ENCODE results near the gene GFPT2. TPM values are rescaled to one million over a fixed set of nuclear protein-coding genes. Genes with fewer than 3 reads are reported as not detected.

The GFPT2 gene
- total and polyA plus RNA-seq, 2 of the 4 experiments (the other 2 are of a cell fraction), result 20.3 to 20.8 TPM

GRCh38 chr5:180324601-180324950 is 28.6 kb downstream of the GFPT2 start:
- in situ Hi-C loops (cut with MboI; ENCODE audit: low sequenced_read_pairs), result no loop called here
- Histone ChIP-seq H3K9ac (ENCODE audit: low read depth, low read length) (no peak overlapping the region), H4K91ac (ENCODE audit: insufficient read depth, low read depth, low read length) (no peak overlapping the region), H2BK20ac (ENCODE audit: low read depth, low read length) (no peak overlapping the region), H3K27ac (ENCODE audit: insufficient read depth, low read length) (no peak overlapping the region), H3K79me1 (ENCODE audit: low read depth in 1 of 2, low read length in 2 of 2) (no peaks in the 10 kb centered on the region; a peak in 1 of 4 replicates), H2AFZ (replicated peaks; ENCODE audit: low read length, poor library complexity) (no peak overlapping the region), H2BK5ac (ENCODE audit: low read depth, low read length, poor library complexity, severe bottlenecking) (no peak overlapping the region), H2BK120ac (ENCODE audit: low read depth, low read length) (no peak overlapping the region), H3K9me1 (ENCODE audit: insufficient read depth, low read length) (0 out of 2 replicates have a peak, but pooled peaks cover 4% of the 10 kb centered on the region), H3K27me3 (ENCODE audit: control insufficient read depth, insufficient read depth, low read length) (no peaks in the 10 kb centered on the region), H3K36me3 (ENCODE audit: control insufficient read depth, insufficient read depth, low read length) (peaks cover 1% of the 10 kb centered on the region), H4K8ac (ENCODE audit: low read depth in 2 of 2, low read length in 2 of 2) (no peak overlapping the region), H3K4me3 (ENCODE audit: insufficient read depth, low read depth, low read length) (no peak overlapping the region), H3K4ac (ENCODE audit: low read depth, low read length) (no peak overlapping the region), H3K4me1 (ENCODE audit: control insufficient read depth, insufficient read depth, low read length) (peaks cover 5% of the 10 kb centered on the region; the same call in 1 of the 2 replicates), H4K5ac (ENCODE audit: low read depth, low read length) (no peak overlapping the region), H3K23ac (ENCODE audit: low read depth, low read length) (no peak overlapping the region), H3K4me2 (ENCODE audit: low read depth, low read length) (no peak overlapping the region), H2BK15ac (ENCODE audit: low read depth, low read length) (no peak overlapping the region), H4K20me1 (ENCODE audit: insufficient read depth, low read length) (peaks cover 3% of the 10 kb centered on the region), H2AK5ac (ENCODE audit: low read depth, low read length) (no peak overlapping the region), H3K56ac (ENCODE audit: extremely low read depth, insufficient read depth, low read length) (no peak overlapping the region), H3K18ac (ENCODE audit: low read depth, low read length) (no peak overlapping the region), H3K14ac (replicated peaks; ENCODE audit: low read depth, low read length) (no peak overlapping the region), H2AK9ac (replicated peaks; ENCODE audit: low read depth, low read length, poor library complexity) (no peak overlapping the region), H3K9me3 (ENCODE audit: control insufficient read depth, insufficient read depth, low read length) (no peaks in the 10 kb centered on the region)
- ChIA-PET POLR2A (ENCODE audit: unreplicated experiment) (no interaction called here), CTCF (interaction anchor here (0.8 to 1.2 kb wide), 2 partner anchors 9 to 31 kb away, joined by 4 to 6 read pairs; no protein-coding TSS in a partner anchor)
- BruUV-seq (replicated peaks), result no TSS peak
- dilution Hi-C loops (cut with HindIII; ENCODE audit: low sequenced_read_pairs, unreplicated experiment), result no loop called here
- ATAC-seq (ENCODE audit: low read depth) (peak; percentile 33; the same call in 1 of the 2 replicates), DNase-seq (no peak)
- intact Hi-C loops (cut with micrococcal nuclease), result no loop called here
- no peak for TF ChIP-seq RFX5 (IDR thresholded peaks at IDR 0.05; ENCODE audit: low read depth, low read length)
- TF ChIP-seq NFE2L2 (IDR thresholded peaks at IDR 0.05; ENCODE audit: low read depth, low read length), result no peak
- no peak for TF ChIP-seq USF2 (IDR thresholded peaks at IDR 0.05; ENCODE audit: low read depth, low read length)
- TF ChIP-seq POLR2A (IDR thresholded peaks at IDR 0.05; ENCODE audit: low read depth, low read length), result no peak
- TF ChIP-seq, protein P1, sequence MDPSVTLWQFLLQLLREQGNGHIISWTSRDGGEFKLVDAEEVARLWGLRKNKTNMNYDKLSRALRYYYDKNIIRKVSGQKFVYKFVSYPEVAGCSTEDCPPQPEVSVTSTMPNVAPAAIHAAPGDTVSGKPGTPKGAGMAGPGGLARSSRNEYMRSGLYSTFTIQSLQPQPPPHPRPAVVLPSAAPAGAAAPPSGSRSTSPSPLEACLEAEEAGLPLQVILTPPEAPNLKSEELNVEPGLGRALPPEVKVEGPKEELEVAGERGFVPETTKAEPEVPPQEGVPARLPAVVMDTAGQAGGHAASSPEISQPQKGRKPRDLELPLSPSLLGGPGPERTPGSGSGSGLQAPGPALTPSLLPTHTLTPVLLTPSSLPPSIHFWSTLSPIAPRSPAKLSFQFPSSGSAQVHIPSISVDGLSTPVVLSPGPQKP (IDR thresholded peaks at IDR 0.05; ENCODE audit: borderline replicate concordance, low read depth, low read length), result no peak
- TF ChIP-seq FOS (IDR thresholded peaks at IDR 0.05; ENCODE audit: low read depth, low read length), result no peak
- no peak for TF ChIP-seq BHLHE40 (IDR thresholded peaks at IDR 0.05; ENCODE audit: low read depth, low read length)
- no peak for TF ChIP-seq MAFK (IDR thresholded peaks at IDR 0.05; ENCODE audit: low read depth, low read length)
- no peak for TF ChIP-seq SMC3 (IDR thresholded peaks at IDR 0.05; ENCODE audit: low read depth, low read length)
- TF ChIP-seq, protein P2, sequence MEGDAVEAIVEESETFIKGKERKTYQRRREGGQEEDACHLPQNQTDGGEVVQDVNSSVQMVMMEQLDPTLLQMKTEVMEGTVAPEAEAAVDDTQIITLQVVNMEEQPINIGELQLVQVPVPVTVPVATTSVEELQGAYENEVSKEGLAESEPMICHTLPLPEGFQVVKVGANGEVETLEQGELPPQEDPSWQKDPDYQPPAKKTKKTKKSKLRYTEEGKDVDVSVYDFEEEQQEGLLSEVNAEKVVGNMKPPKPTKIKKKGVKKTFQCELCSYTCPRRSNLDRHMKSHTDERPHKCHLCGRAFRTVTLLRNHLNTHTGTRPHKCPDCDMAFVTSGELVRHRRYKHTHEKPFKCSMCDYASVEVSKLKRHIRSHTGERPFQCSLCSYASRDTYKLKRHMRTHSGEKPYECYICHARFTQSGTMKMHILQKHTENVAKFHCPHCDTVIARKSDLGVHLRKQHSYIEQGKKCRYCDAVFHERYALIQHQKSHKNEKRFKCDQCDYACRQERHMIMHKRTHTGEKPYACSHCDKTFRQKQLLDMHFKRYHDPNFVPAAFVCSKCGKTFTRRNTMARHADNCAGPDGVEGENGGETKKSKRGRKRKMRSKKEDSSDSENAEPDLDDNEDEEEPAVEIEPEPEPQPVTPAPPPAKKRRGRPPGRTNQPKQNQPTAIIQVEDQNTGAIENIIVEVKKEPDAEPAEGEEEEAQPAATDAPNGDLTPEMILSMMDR (conservative IDR thresholded peaks at IDR 0.05; ENCODE audit: low read depth, low read length), result no peak
- TF ChIP-seq MXI1 (IDR thresholded peaks at IDR 0.05; ENCODE audit: borderline replicate concordance, low read depth, low read length), result no peak
- TF ChIP-seq CEBPB (IDR thresholded peaks at IDR 0.05; ENCODE audit: low read depth, low read length), result no peak
- WGBS, 2 experiments (ENCODE audit: extremely low coverage in 2 of 2, insufficient read length in 1 of 2), result 86% methylated on average over 2 of the region's 8 CpGs; no CpG with 5 or more reads in 1 of the 2 experiments

Measured in IMR-90 (cell line).